Daoy (cell line): ENCODE data around the gene HTRA3. TPM values are rescaled to one million over a fixed set of nuclear protein-coding genes. Genes with fewer than 3 reads are reported as not detected.
A peak's percentile ranks its signal among the peaks of the same experiment; 100 is the strongest.
"Not testable (repeated sequence)": the region's sequence is repeated elsewhere in the genome, so short reads cannot be mapped to it uniquely, and the experiment has no call there.

Source experiments
- DNase-seq: peaks from one replicate; pipeline ENCODE4 v3.0.0-alpha.2; 2015; ENCODE audit warnings: low read depth
- total RNA-seq: library from RNA; depleted of rRNA; stranded (reverse); fragments of >200 nt; shearing (Covaris generic); gene quantifications from 2 replicates; pipeline ENCODE4 v1.2.3, GENCODE V29; 2014

Gene HTRA3
- total RNA-seq, 1 experiment from 2014 or later, result 0.11 TPM

GRCh38 chr4:8325291-8325973 is 55.9 kb downstream of the HTRA3 start:
- no peak for DNase-seq

GRCh38 chr4:8326206-8326605 is 56.7 kb downstream of the HTRA3 start:
- DNase-seq, result no peak

GRCh38 chr4:8328456-8328855 is 58.9 kb downstream of the HTRA3 start:
- no peak for DNase-seq

- no peak for DNase-seq
These were observed 59.5 kb downstream of the HTRA3 start for GRCh38 chr4:8328866-8329559.

- DNase-seq, result no peak
These were observed 60.0 kb downstream of the HTRA3 start for GRCh38 chr4:8329560-8329858.

DNA sequence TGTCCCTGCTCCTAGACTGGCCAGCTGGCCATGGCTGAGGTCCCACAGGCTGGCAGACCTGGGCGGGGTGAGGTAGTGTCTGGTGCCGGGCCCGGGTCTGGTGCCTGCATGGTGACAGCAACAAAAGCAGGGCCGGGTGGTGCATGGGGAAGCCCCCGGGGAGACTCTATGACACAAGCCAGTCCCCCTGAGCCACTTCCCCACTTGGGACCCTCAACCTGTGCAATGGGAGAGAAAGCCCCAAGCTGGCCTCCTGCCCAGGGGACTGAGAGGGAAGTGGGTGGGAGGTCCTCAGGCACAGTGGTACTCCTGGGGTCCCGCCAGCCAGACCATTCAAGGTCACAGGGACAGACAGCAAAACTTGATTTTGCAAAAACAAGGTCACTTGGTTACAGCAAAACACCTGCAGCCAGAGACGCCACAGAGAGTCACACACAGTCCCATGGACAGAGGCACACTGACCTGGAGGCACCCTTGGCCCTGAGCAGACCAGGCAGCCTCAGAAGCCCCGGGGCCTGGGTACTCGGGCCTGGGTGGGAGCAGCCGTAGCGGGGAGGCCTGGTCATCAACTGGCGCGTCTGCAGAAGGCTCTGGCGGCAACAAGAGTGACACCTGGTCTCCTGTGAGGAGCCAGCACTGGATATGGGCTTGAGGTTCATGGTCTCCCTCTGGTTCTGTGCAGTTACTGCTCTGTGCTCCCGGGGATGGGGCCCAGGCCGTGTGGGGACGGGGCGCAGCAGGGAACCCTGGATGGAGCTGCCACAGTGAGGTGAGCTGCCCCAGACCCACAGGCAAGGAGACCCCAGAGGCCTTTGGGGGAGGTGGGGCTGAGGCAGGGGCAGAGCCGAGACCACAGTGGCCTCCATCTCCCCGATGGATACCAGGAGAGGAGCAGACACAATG is 60.6 kb downstream of the HTRA3 start:
- DNase-seq, result no peak

GRCh38 chr4:8330821-8331574 is 61.4 kb downstream of the HTRA3 start:
- no peak for DNase-seq

- DNase-seq, result no peak
These were observed 62.0 kb downstream of the HTRA3 start for GRCh38 chr4:8331575-8331955.

- DNase-seq, result no peak
These were observed 62.7 kb downstream of the HTRA3 start for GRCh38 chr4:8332038-8332857.

- no peak for DNase-seq
These were observed 63.4 kb downstream of the HTRA3 start for GRCh38 chr4:8332891-8333331.

DNA sequence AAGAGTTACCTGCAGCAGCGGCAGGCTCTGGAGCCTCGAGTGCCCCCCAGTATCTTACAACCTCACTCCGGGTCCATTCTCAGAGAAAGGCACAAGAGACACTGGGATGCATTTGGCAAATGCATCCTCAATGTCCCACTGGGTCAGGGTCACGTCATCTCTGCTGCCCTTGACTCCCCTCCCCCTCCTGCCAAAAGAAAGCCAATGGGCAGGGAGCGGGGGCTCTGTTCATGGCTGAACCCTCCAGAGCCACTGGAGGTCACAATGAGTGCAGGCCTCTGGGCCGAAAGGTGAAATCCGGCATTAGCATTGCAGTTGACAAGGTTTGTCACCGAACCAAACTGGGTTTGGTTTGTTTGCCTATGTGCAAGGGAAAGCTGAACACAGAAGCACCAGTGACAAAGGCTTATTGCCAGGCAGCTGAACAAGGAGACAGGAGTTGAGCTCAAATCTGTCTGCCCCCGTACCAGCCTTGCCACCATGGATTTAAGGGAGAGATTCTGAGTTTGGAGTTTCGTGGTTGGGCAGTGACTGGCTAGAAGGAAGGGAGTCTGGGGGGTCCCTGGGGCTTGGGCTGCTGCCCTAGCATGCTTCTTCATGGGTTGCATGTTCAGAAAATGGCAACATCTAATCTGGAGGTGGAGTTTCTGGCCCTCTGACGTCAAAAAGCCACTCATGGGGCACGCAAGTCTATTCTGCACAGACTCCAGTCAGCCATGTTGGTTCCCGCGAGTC is 64.3 kb downstream of the HTRA3 start:
- DNase-seq, result no peak

GRCh38 chr4:8334786-8335460 is 65.4 kb downstream of the HTRA3 start:
- DNase-seq, result no peak

DNA sequence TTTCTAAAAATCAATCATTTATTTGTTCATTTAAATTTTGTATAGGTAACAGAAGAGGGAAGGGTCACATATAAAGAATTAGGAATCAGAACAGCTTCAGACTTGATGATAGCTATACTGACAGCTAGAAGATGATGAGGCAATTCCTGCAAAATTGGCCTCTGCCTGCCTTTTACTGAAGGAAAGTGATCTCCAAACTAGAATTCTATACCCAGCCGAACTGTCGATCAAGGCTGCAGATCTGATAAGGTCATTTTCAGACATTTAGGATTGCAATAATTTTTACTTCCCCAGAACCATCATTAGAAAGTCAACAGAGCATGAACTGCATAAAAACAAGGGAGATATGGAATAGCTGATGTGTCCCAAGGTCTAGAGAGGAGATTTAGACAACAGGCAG is 66.3 kb downstream of the HTRA3 start:
- DNase-seq, result no peak

DNA sequence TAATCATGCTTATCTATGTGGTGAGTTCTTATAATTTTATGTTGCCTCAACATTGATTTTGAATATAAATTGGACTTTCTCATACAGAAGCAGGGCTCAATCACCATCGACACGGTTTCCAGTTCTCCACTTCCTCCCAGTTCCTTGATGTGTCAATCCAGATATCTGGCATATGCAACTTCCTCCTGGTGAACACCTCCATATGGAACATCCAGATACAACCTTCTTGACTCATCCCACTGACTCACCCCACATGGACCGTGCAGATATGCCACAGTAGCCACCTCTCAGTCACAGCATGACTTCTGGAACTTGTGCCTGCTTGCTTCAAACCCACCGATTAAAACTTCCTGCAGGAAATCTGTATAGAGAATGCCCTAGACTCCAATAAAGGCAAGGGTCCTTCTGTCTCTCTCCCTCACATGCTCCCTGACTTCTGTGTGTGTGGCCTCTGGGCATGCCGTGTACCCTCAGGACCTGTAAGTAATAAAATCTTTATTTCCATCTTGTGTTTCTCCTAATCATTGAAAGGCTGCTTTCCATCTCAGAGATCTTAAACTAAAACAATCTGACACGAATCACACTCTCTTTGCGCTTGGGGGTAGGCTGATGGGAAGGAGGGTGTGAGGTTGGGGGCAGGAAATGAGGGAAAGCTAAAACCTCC is 67.0 kb downstream of the HTRA3 start:
- DNase-seq, result peak; percentile 72

- DNase-seq, result no peak
These were observed 68.9 kb downstream of the HTRA3 start for GRCh38 chr4:8338351-8338961.

DNA sequence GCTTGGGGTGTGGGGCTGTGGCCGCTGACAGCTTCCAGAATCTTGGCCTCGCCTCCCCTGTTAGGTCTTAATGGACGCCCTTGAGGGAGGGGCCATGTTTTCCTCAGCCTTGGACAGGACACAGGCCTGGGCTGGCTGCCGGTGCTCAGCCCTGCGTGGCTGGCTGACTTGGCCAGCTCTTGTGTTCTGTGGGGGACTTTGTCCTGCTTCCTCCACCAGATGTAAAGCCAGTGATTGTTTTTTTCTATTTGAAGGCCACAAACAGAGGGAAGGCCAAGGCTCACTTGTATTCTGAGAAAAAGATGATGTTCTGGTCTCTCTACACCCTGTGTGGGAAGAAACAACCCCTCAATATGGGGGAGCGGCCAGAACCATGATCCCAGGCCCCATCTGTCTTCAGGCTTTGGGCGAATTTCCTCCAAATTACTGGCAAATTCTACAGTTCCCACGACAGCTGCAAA is 71.3 kb downstream of the HTRA3 start:
- no peak for DNase-seq

DNA sequence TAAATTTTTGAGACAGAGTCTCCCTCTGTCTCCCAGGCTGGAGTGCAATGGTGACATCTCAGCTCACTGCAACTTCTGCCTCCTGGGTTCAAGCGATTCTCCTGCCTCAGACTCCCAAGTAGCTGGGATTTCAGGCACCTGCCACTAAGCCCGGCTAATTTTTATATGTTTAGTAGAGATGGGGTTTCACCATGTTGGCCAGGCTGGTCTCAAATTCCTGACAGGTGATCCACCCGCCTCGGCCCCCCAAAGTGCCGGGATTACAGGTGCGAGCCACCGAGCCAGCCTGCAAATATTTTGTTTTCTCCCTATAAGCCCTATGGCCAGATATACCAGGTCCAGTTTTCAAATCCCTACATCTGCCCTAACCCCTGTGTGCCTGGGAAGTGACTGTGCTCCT is 71.7 kb downstream of the HTRA3 start:
- not testable (repeated sequence) for DNase-seq

DNA sequence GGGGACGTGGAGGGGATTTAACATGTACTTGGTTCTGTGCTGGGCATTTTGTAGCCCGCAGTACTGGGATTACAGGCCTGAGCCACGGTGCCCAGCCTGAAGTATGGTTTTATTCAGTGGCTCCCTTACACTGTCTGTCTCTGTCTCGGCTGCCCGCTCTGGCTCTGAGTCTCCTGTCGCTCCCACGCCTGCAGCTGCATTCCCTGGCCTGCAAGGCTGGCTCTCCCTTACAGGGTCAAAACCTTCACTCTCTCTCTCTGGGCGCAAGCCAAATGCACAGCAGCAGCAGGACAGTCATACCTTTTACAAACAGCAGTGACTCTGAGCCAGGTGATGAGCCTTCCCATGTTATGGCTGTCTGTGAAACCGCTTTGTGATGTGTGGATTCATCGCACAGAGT is 72.1 kb downstream of the HTRA3 start:
- DNase-seq, result no peak
